ENCODE results near the gene EML5. TPM values are rescaled to one million over a fixed set of nuclear protein-coding genes. Genes with fewer than 3 reads are reported as not detected.

EML5 gene
- total and polyA plus RNA-seq, 2 of the 13 experiments (the other 11 are each of a cell fraction or from before 2014, with no cell fraction given), result 0.11 TPM; not detected in 1

- TF ChIP-seq MLXIP (CRISPR knock-in tag; IDR thresholded peaks at IDR 0.05; ENCODE audit: borderline replicate concordance), result no peak
- TF ChIP-seq BCL6 (CRISPR knock-in tag; IDR thresholded peaks at IDR 0.05), result no peak
- TF ChIP-seq AHDC1 (CRISPR knock-in tag; IDR thresholded peaks at IDR 0.05; ENCODE audit: borderline replicate concordance), result 0 out of 2 replicates have a peak, but pooled peaks have one; percentile 31
- peak; percentile 38; the same call in 1 of the 2 replicates for TF ChIP-seq HCFC1 (IDR thresholded peaks at IDR 0.05; ENCODE audit: low read depth, low read length)
- no peak for TF ChIP-seq SOX6 (IDR thresholded peaks at IDR 0.05)
- peak; percentile 70 for TF ChIP-seq SOX6 (CRISPR knock-in tag; IDR thresholded peaks at IDR 0.05)
- peak; percentile 14; the same call in 1 of the 2 replicates for TF ChIP-seq SOX5 (CRISPR knock-in tag; IDR thresholded peaks at IDR 0.05; ENCODE audit: borderline replicate concordance)
- peak; percentile 81; the same call in 1 of the 2 replicates for TF ChIP-seq ZNF839 (CRISPR knock-in tag; IDR thresholded peaks at IDR 0.05; ENCODE audit: borderline replicate concordance)
- TF ChIP-seq E2F5 (CRISPR knock-in tag; conservative IDR thresholded peaks at IDR 0.05), result no peak
- TF ChIP-seq U2AF1 (optimal IDR thresholded peaks at IDR 0.05; ENCODE audit: low read depth, low read length), result no peak
- 0 out of 2 replicates have a peak, but pooled peaks have one; percentile 31 for TF ChIP-seq ZSCAN25 (CRISPR knock-in tag; IDR thresholded peaks at IDR 0.05)
- TF ChIP-seq FOXJ3 (CRISPR knock-in tag; IDR thresholded peaks at IDR 0.05; ENCODE audit: borderline replicate concordance), result peak; percentile 52; the same call in 1 of the 2 replicates
- TF ChIP-seq NR2F6 (IDR thresholded peaks at IDR 0.05), result no peak
- TF ChIP-seq NR2F6 (CRISPR knock-in tag; IDR thresholded peaks at IDR 0.05), result 0 out of 2 replicates have a peak, but pooled peaks have one; percentile 34
- TF ChIP-seq ZNF564 (CRISPR knock-in tag; IDR thresholded peaks at IDR 0.05), result peak; percentile 72; the same call in 1 of the 2 replicates
- TF ChIP-seq TP53 (CRISPR knock-in tag; conservative IDR thresholded peaks at IDR 0.05), result no peak; the same call in 1 of the 2 replicates
- peak; percentile 26; the same call in 1 of the 2 replicates for TF ChIP-seq FOXK2 (IDR thresholded peaks at IDR 0.05)
- no peak for TF ChIP-seq ZNF724P (CRISPR knock-in tag; IDR thresholded peaks at IDR 0.05; ENCODE audit: borderline replicate concordance)
- peak; percentile 64 for TF ChIP-seq RBM22 (optimal IDR thresholded peaks at IDR 0.05; ENCODE audit: low read length)
- TF ChIP-seq ZNF317 (CRISPR knock-in tag; IDR thresholded peaks at IDR 0.05), result 0 out of 2 replicates have a peak, but pooled peaks have one; percentile 72
- TF ChIP-seq KDM5B (CRISPR knock-in tag; IDR thresholded peaks at IDR 0.05; ENCODE audit: borderline replicate concordance), result peak; percentile 93; the same call in 1 of the 2 replicates
Measured at GRCh38 chr14:88824314-88825077, 31.7 kb upstream of the EML5 start, which contains the start of gene TTC8 (continued).
